Measurements from ENCODE around the gene RITA1. TPM values are rescaled to one million over a fixed set of nuclear protein-coding genes. Genes with fewer than 3 reads are reported as not detected.

RITA1 gene
- total and polyA plus RNA-seq, 2 of the 4 experiments (the other 2 are of a cell fraction), result 14.2 to 14.7 TPM

DNA sequence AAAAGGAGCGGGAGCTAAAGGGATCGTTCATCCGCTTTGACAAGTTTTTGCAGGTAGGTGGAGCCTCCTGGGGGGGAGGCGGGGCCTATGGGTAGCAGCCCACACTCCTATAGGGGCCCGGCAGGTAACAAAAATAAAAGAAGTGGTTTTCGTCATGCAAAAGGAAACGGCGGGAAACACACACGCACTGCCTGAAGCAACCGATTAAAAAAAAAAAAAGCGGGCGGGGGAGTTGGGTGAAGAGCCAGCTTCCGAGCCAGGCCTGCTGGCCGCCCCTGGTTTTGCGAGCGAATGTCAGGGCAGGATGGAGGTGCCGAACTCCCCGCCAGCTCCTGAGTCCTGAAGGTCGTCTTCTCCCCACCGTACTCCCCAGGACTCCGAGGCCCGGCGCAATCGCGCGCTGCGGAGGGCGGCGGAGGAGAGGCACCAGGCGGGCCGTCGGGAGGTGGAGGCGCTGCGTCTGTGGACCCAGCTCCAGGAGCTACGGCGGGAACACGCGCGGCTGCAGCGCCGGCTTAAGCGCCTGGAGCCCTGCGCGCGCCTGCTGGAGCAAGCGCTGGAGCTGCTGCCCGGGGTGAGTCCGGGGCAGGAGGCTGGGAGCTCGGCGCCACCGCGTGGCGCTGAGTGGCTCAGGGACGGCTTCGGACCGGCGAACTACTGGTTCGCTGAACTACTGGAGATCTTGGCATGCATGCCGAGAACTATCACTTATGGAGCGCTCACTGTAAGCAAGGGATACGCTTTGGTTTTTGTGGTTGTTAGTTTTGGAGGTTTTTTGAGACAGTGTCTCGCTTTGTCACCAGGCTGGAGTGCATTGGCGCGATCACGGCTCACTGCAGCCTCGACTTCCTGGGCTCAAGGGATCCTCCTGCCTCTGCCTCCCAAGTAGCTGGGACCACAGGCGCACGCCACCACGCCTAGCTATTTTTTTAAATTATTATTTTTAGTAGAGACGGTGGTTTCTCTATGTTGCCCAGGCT is 32.4 kb upstream of the RITA1 start:
- POLR2A ChIA-PET (ENCODE audit: unreplicated experiment), result no interaction called here

More for the DNA sequence above, 32.4 kb upstream of the RITA1 start:
- Histone ChIP-seq H2AK5ac (ENCODE audit: low read depth, low read length) (no peak overlapping the region), H3K36me3 (ENCODE audit: control insufficient read depth, insufficient read depth, low read length) (peaks cover 4% of the 10 kb centered on the region; the same call in 1 of the 2 replicates), H4K91ac (ENCODE audit: insufficient read depth, low read depth, low read length) (no peak overlapping the region), H4K8ac (ENCODE audit: low read depth in 2 of 2, low read length in 2 of 2) (no peak overlapping the region), H3K27ac (ENCODE audit: insufficient read depth, low read length) (no peak overlapping the region), H3K4ac (ENCODE audit: low read depth, low read length) (no peak overlapping the region), H2BK15ac (ENCODE audit: low read depth, low read length) (no peak overlapping the region), H2AK9ac (replicated peaks; ENCODE audit: low read depth, low read length, poor library complexity) (peak overlapping the region; percentile 28), H3K56ac (ENCODE audit: extremely low read depth, insufficient read depth, low read length) (no peak overlapping the region), H2BK120ac (ENCODE audit: low read depth, low read length) (no peak overlapping the region), H3K4me2 (ENCODE audit: low read depth, low read length) (peak overlapping the region; percentile 69), H3K23ac (ENCODE audit: low read depth, low read length) (no peak overlapping the region), H2BK5ac (ENCODE audit: low read depth, low read length, poor library complexity, severe bottlenecking) (no peak overlapping the region), H3K4me3 (ENCODE audit: insufficient read depth, low read depth, low read length) (no peak overlapping the region), H4K5ac (ENCODE audit: low read depth, low read length) (no peak overlapping the region), H3K27me3 (ENCODE audit: control insufficient read depth, insufficient read depth, low read length) (peaks cover 46% of the 10 kb centered on the region), H3K18ac (ENCODE audit: low read depth, low read length) (no peak overlapping the region), H4K20me1 (ENCODE audit: insufficient read depth, low read length) (no peaks in the 10 kb centered on the region), H3K79me1 (ENCODE audit: low read depth in 1 of 2, low read length in 2 of 2) (no peaks in the 10 kb centered on the region), H3K14ac (replicated peaks; ENCODE audit: low read depth, low read length) (no peak overlapping the region), H2AFZ (replicated peaks; ENCODE audit: low read length, poor library complexity) (peak overlapping the region; percentile 91), H3K4me1 (ENCODE audit: control insufficient read depth, insufficient read depth, low read length) (peaks cover 2% of the 10 kb centered on the region; the same call in 1 of the 2 replicates), H3K9me1 (ENCODE audit: insufficient read depth, low read length) (no peaks in the 10 kb centered on the region), H2BK20ac (ENCODE audit: low read depth, low read length) (no peak overlapping the region), H3K9me3 (ENCODE audit: control insufficient read depth, insufficient read depth, low read length) (no peaks in the 10 kb centered on the region), H3K9ac (ENCODE audit: low read depth, low read length) (no peak overlapping the region)
- no TSS peak for BruUV-seq (replicated peaks)
- dilution Hi-C loops (cut with HindIII; ENCODE audit: low sequenced_read_pairs, unreplicated experiment), result no loop called here
- CTCF ChIA-PET, result interaction anchor here (1.1 to 1.5 kb wide), 5 partner anchors 12 to 161 kb away, joined by 3 to 8 read pairs (median 4); no protein-coding TSS in a partner anchor
- ATAC-seq (ENCODE audit: low read depth) (peak; percentile 82), DNase-seq (peak; percentile 65)
- 2% methylated on average over 38 of the region's 70 CpGs; no CpG with 5 or more reads in 1 of the 2 experiments for WGBS, 2 experiments (ENCODE audit: extremely low coverage in 2 of 2, insufficient read length in 1 of 2)
- TF ChIP-seq RAD21 (IDR thresholded peaks at IDR 0.05; ENCODE audit: low read length) (peak; percentile 47), SMC3 (IDR thresholded peaks at IDR 0.05; ENCODE audit: low read depth, low read length) (peak; percentile 42), FOS (IDR thresholded peaks at IDR 0.05; ENCODE audit: low read depth, low read length) (no peak)
- TF ChIP-seq, protein P1, sequence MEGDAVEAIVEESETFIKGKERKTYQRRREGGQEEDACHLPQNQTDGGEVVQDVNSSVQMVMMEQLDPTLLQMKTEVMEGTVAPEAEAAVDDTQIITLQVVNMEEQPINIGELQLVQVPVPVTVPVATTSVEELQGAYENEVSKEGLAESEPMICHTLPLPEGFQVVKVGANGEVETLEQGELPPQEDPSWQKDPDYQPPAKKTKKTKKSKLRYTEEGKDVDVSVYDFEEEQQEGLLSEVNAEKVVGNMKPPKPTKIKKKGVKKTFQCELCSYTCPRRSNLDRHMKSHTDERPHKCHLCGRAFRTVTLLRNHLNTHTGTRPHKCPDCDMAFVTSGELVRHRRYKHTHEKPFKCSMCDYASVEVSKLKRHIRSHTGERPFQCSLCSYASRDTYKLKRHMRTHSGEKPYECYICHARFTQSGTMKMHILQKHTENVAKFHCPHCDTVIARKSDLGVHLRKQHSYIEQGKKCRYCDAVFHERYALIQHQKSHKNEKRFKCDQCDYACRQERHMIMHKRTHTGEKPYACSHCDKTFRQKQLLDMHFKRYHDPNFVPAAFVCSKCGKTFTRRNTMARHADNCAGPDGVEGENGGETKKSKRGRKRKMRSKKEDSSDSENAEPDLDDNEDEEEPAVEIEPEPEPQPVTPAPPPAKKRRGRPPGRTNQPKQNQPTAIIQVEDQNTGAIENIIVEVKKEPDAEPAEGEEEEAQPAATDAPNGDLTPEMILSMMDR (conservative IDR thresholded peaks at IDR 0.05; ENCODE audit: low read depth, low read length), result peak; percentile 48
- intact Hi-C loops (cut with micrococcal nuclease), result loop anchor here (1.0 to 5.0 kb wide), 2 partner anchors 105 to 161 kb away; no protein-coding TSS in a partner anchor
- in situ Hi-C loops (cut with MboI; ENCODE audit: low sequenced_read_pairs), result no loop called here

All from IMR-90 (cell line).